K562 (cell line): ENCODE data around the gene FANCC.

Experiments used
- DEAF1 ChIP-seq: fragments of 450-650 bp; formaldehyde crosslinking; IDR thresholded peaks from 2 replicates; pipeline ENCODE4 v1.4.0; 2020; ENCODE audit warnings: mild to moderate bottlenecking, moderate library complexity
- ESRRA ChIP-seq: fragments of 450-650 bp; IDR thresholded peaks from 2 replicates; pipeline ENCODE4 v1.6.1; 2014; ENCODE audit warnings: low read depth, mild to moderate bottlenecking, moderate library complexity, borderline replicate concordance
- EZH2 ChIP-seq: IDR thresholded peaks from 2 replicates; pipeline ENCODE4 v1.6.1; 2012; ENCODE audit warnings: low read depth, mild to moderate bottlenecking, inconsistent platforms, low read length, borderline replicate concordance
- FUS ChIP-seq: fragments of 200-400 bp; formaldehyde crosslinking; optimal IDR thresholded peaks from 2 replicates; pipeline ENCODE3; 2017; ENCODE audit warnings: low read depth, low read length
- RB1 ChIP-seq: fragments of 450-650 bp; IDR thresholded peaks from 2 replicates; pipeline ENCODE4 v1.6.1; 2017; ENCODE audit warnings: low read depth, mild to moderate bottlenecking
- SP2 ChIP-seq: IDR thresholded peaks from 2 replicates; pipeline ENCODE4 v1.6.1; 2011; ENCODE audit warnings: mild to moderate bottlenecking, low read depth, low read length, moderate library complexity; ENCODE audit not compliant: poor library complexity, severe bottlenecking; ENCODE audit errors: extremely low read depth
- YY1 ChIP-seq, 3 experiments: IDR thresholded peaks; 2 replicates each; pipeline ENCODE4 v1.6.1; 2011; ENCODE audit warnings: low read length in 2 of 3, mild to moderate bottlenecking in 2 of 3, moderate library complexity in 2 of 3, borderline replicate concordance in 1 of 3, control low read depth in 1 of 3, low read depth in 1 of 3; ENCODE audit not compliant: insufficient read depth in 3 of 3, insufficient replicate concordance in 2 of 3, control insufficient read depth in 1 of 3, insufficient read length in 1 of 3; ENCODE audit errors: extremely low read depth in 1 of 3
- ZNF830 ChIP-seq: fragments of 250-450 bp; sonication (Bioruptor Pico); IDR thresholded peaks from 2 replicates; pipeline ENCODE4 v1.5.0; 2021; ENCODE audit warnings: mild to moderate bottlenecking

- no peak for TF ChIP-seq SP2
- TF ChIP-seq ZNF830 (CRISPR knock-in tag) = no peak
- TF ChIP-seq DEAF1 (CRISPR knock-in tag) = no peak
- TF ChIP-seq FUS = no peak
- TF ChIP-seq EZH2 = no peak
- no peak for TF ChIP-seq YY1 (IDR thresholded peaks at IDR 0.05; ENCODE audit: borderline replicate concordance in 1 of 3, control insufficient read depth in 1 of 3, extremely low read depth in 1 of 3, insufficient read depth in 3 of 3, insufficient read length in 1 of 3, insufficient replicate concordance in 2 of 3, low read depth in 1 of 3, low read length in 2 of 3)
- TF ChIP-seq ESRRA = no peak
- no peak for TF ChIP-seq RB1
Measured at GRCh38 chr9:95307538-95307937, 10.0 kb downstream of the FANCC start.
